ENCODE data around the gene MYOD1. TPM values are rescaled to one million over a fixed set of nuclear protein-coding genes. Genes with fewer than 3 reads are reported as not detected.

Gene MYOD1
- total RNA-seq, 4 donors from 2014 or later: not detected

DNA sequence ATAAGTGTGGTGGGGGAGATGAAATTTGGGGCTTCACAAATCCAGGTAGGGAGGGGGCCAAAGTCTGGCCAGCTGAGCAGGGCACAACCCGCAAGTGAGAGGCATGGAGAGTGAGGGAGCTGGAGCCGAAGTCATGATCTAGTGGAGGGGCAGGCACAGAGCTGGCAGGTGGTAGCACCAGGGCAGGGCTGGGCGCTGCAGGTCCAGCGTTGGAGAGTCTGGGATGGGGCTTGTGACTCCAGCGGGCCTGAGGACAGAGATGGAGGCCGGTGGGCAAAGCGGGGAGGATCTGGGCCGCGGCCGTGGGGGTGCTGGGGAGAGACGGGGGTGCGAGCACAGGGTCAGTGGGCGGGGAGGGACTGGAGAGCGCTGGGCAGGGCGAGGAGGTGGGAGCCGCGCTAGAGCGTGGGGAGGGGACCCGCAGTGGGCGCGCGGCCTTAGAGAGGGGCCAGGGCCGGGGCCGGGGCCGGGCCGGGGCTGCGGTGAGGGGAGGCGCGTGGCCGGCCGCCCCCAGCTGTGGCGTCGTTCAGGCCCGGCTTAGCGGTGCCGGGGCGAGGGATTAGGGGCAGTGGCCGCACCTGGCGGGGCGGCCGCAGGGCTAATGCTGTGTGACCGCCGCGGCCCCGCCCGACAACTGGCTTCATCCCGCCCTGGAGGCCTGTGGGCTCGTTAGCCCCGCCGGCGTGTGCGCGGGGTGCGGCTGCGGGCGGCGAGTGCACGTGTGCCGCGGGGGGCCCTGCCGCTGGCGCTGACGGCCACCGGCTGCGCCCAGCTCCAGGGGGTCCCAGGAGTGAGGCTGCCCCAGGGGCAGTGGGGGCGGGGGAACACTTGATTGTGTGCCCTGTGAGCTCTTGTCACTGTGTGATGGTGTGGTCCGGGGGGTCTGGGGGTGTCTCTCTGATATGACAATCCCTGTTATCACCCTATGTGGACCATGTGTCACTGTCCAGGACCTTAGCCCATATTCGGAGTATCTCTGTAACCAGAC, 23.6 kb upstream of the MYOD1 start:
- Histone ChIP-seq H3K27ac (no peak overlapping the region), H3K36me3 (no peaks in the 10 kb centered on the region), H3K27me3 (peaks cover 60% of the 10 kb centered on the region), H3K4me1 (no peaks in the 10 kb centered on the region), H3K4me3 (no peak overlapping the region), H3K9me3 (no peaks in the 10 kb centered on the region)
- no peak for DNase-seq
- intact Hi-C loops (cut with DNase I; ENCODE audit: low total_unique reads): no loop called here
- in situ Hi-C loops (cut with MboI; ENCODE audit: low pct_ligation_motif_present in 1 of 4, low pct_unique_long_range_greater_than_20kb in 1 of 4, low sequenced_read_pairs in 3 of 4): no loop called here
- TF ChIP-seq, protein P1, sequence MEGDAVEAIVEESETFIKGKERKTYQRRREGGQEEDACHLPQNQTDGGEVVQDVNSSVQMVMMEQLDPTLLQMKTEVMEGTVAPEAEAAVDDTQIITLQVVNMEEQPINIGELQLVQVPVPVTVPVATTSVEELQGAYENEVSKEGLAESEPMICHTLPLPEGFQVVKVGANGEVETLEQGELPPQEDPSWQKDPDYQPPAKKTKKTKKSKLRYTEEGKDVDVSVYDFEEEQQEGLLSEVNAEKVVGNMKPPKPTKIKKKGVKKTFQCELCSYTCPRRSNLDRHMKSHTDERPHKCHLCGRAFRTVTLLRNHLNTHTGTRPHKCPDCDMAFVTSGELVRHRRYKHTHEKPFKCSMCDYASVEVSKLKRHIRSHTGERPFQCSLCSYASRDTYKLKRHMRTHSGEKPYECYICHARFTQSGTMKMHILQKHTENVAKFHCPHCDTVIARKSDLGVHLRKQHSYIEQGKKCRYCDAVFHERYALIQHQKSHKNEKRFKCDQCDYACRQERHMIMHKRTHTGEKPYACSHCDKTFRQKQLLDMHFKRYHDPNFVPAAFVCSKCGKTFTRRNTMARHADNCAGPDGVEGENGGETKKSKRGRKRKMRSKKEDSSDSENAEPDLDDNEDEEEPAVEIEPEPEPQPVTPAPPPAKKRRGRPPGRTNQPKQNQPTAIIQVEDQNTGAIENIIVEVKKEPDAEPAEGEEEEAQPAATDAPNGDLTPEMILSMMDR (IDR thresholded peaks at IDR 0.05): no peak
- 27 to 30% methylated on average over 2 to 43 of the region's 68 CpGs for WGBS, 2 donors (ENCODE audit: low coverage in 1 of 2)

DNA sequence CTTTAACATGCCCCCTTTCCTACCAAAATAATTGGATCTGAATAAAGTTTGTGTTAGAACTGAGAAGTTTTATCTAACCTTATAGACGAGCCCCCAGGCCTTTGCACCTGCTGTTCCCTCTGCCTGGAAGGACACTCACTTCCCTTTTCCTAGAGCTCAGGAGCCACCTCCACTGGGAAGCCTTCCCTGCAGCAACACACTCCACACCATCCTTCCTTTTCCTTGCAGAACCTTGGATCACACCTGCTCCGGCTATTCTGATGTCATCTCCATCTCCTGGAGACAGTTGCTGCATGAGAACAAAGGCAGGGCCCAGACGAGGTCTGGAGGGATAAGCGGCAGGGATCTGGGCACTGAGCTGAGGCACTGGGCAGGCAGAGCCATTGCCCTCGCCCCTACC, 22.6 kb upstream of the MYOD1 start:
- no peaks in the 10 kb centered on the region for H3K36me3 ChIP-seq
- intact Hi-C loops (cut with DNase I; ENCODE audit: low total_unique reads) (no loop called here), in situ Hi-C loops (cut with MboI; ENCODE audit: low pct_ligation_motif_present in 1 of 4, low pct_unique_long_range_greater_than_20kb in 1 of 4, low sequenced_read_pairs in 3 of 4) (no loop called here)
- H3K9me3 ChIP-seq: no peaks in the 10 kb centered on the region
- H3K4me3 ChIP-seq: no peak overlapping the region
- no peaks in the 10 kb centered on the region for H3K4me1 ChIP-seq
- 65% methylated on average over 5 of the region's 5 CpGs; no CpG with 5 or more reads in 1 of the 2 donors for WGBS, 2 donors (ENCODE audit: low coverage in 1 of 2)
- no peak for DNase-seq
- H3K27ac ChIP-seq: no peak overlapping the region
- H3K27me3 ChIP-seq: peaks cover 52% of the 10 kb centered on the region
- TF ChIP-seq EP300 (IDR thresholded peaks at IDR 0.05; ENCODE audit: low read depth) (no peak), POLR2A (IDR thresholded peaks at IDR 0.05) (no peak), POLR2AphosphoS5 (IDR thresholded peaks at IDR 0.05) (no peak)
- TF ChIP-seq, protein P1 (IDR thresholded peaks at IDR 0.05): no peak

DNA sequence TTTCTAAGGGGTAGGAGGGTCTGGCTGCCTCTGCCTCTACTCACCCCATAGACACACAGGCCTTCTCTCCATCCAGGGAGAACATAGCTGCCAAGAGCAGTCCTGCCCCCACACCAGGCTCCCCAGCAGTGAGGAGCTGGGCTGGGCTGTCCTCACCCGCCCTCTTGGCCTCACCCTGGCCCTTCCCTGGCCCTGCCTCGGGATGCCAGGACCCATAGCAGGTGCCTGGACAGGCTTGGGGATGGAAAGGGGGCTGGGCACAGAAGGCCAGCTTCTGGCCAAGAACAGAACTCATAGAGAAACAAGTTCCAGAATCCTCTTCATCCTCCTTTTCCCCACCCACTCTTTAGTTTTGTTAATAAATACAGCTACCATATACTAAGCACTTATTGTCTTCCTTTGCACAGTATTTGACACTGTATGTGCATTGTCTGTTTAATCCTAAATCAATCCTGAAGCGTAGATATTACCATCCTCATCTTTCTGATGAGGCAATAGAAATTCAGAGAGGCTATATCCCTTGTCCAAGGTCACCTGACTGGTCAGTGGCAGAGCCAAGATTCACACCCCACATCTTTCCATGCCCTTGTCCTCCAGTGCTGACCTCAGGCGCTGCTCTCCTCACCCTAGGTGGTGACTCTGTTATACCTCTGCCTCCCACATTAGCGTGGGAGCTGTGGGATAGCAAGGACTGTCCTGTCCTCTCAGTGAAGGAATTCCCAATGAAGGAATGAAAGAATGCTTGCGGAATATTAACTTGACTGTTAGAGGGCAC, 22.0 kb upstream of the MYOD1 start:
- H3K36me3 ChIP-seq: no peaks in the 10 kb centered on the region
- peaks cover 46% of the 10 kb centered on the region for H3K27me3 ChIP-seq
- no peaks in the 10 kb centered on the region for H3K9me3 ChIP-seq
- no peak overlapping the region for H3K27ac ChIP-seq
- H3K4me1 ChIP-seq: no peaks in the 10 kb centered on the region
- 41 to 47% methylated on average over 3 to 6 of the region's 6 CpGs for WGBS, 2 donors (ENCODE audit: low coverage in 1 of 2)
- H3K4me3 ChIP-seq: no peak overlapping the region
- intact Hi-C loops (cut with DNase I; ENCODE audit: low total_unique reads) (no loop called here), in situ Hi-C loops (cut with MboI; ENCODE audit: low pct_ligation_motif_present in 1 of 4, low pct_unique_long_range_greater_than_20kb in 1 of 4, low sequenced_read_pairs in 3 of 4) (no loop called here)
- DNase-seq: no peak
- TF ChIP-seq POLR2A (IDR thresholded peaks at IDR 0.05): no peak
- TF ChIP-seq, protein P1 (IDR thresholded peaks at IDR 0.05): no peak
- TF ChIP-seq POLR2AphosphoS5 (IDR thresholded peaks at IDR 0.05): no peak
- no peak for TF ChIP-seq EP300 (IDR thresholded peaks at IDR 0.05; ENCODE audit: low read depth)

All from transverse colon (tissue), 4 donors.